HEK293 (cell line): ENCODE results near the gene S100A3.

ENCODE experiments used
- ATF2 ChIP-seq: fragments of 450-650 bp; formaldehyde crosslinking; IDR thresholded peaks from 2 replicates; pipeline ENCODE4 v1.5.1; 2016; ENCODE audit warnings: missing biosample characterization, missing genetic modification characterization, low read depth
- GLI2 ChIP-seq: fragments of 450-650 bp; formaldehyde crosslinking; IDR thresholded peaks from 2 replicates; pipeline ENCODE4; 2017; ENCODE audit warnings: missing biosample characterization, missing genetic modification characterization, low read depth, borderline replicate concordance
- GLI4 ChIP-seq: fragments of 450-650 bp; formaldehyde crosslinking; IDR thresholded peaks from 2 replicates; pipeline ENCODE4 v1.5.1; 2016; ENCODE audit warnings: missing biosample characterization, missing genetic modification characterization
- INSM2 ChIP-seq: fragments of 450-650 bp; formaldehyde crosslinking; IDR thresholded peaks from 2 replicates; pipeline ENCODE4 v1.5.1; 2016; ENCODE audit warnings: missing biosample characterization, missing genetic modification characterization
- OVOL3 ChIP-seq: fragments of 450-650 bp; formaldehyde crosslinking; IDR thresholded peaks from 2 replicates; pipeline ENCODE4 v1.5.1; 2016; ENCODE audit warnings: missing biosample characterization, missing genetic modification characterization
- PATZ1 ChIP-seq: fragments of 450-650 bp; formaldehyde crosslinking; IDR thresholded peaks from 2 replicates; pipeline ENCODE4 v1.5.1; 2016; ENCODE audit warnings: missing biosample characterization, missing genetic modification characterization
- PRDM2 ChIP-seq: fragments of 450-650 bp; formaldehyde crosslinking; IDR thresholded peaks from 2 replicates; pipeline ENCODE4 v1.5.1; 2016; ENCODE audit warnings: missing biosample characterization, missing genetic modification characterization, borderline replicate concordance
- RBAK ChIP-seq: fragments of 450-650 bp; formaldehyde crosslinking; IDR thresholded peaks from 2 replicates; pipeline ENCODE4 v1.5.1; 2016; ENCODE audit warnings: missing biosample characterization, missing genetic modification characterization
- SCRT2 ChIP-seq: fragments of 450-650 bp; formaldehyde crosslinking; IDR thresholded peaks from 2 replicates; pipeline ENCODE4 v1.5.1; 2016; ENCODE audit warnings: missing biosample characterization, missing genetic modification characterization
- WT1 ChIP-seq: fragments of 450-650 bp; formaldehyde crosslinking; IDR thresholded peaks from 2 replicates; pipeline ENCODE4 v1.5.1; 2016; ENCODE audit warnings: missing biosample characterization, missing genetic modification characterization
- ZBTB7A ChIP-seq: fragments of 450-650 bp; formaldehyde crosslinking; IDR thresholded peaks from 2 replicates; pipeline ENCODE4 v1.5.1; 2016; ENCODE audit warnings: low read depth, missing biosample characterization, missing genetic modification characterization
- ZNF202 ChIP-seq: fragments of 450-650 bp; formaldehyde crosslinking; IDR thresholded peaks from 2 replicates; pipeline ENCODE4 v1.5.1; 2016; ENCODE audit warnings: missing biosample characterization, missing genetic modification characterization, borderline replicate concordance
- ZNF24 ChIP-seq: fragments of 450-650 bp; formaldehyde crosslinking; IDR thresholded peaks from 2 replicates; pipeline ENCODE4 v1.5.1; 2016; ENCODE audit warnings: missing biosample characterization, missing genetic modification characterization
- ZNF302 ChIP-seq: fragments of 450-650 bp; formaldehyde crosslinking; IDR thresholded peaks from 2 replicates; pipeline ENCODE4 v1.5.1; 2016; ENCODE audit warnings: missing biosample characterization, missing genetic modification characterization, low read depth
- ZNF37A ChIP-seq: fragments of 450-650 bp; IDR thresholded peaks from 2 replicates; pipeline ENCODE4 v1.5.1; 2018; ENCODE audit warnings: missing biosample characterization, missing genetic modification characterization
- ZNF544 ChIP-seq: fragments of 450-650 bp; formaldehyde crosslinking; IDR thresholded peaks from 2 replicates; pipeline ENCODE4 v1.5.0; 2017; ENCODE audit warnings: missing biosample characterization, missing genetic modification characterization
- ZNF626 ChIP-seq: fragments of 450-650 bp; sonication (Bioruptor Pico); formaldehyde crosslinking; IDR thresholded peaks from 2 replicates; pipeline ENCODE4 v1.5.1; 2018; ENCODE audit warnings: missing biosample characterization, missing genetic modification characterization, inconsistent platforms
- ZNF654 ChIP-seq: fragments of 450-650 bp; formaldehyde crosslinking; IDR thresholded peaks from 2 replicates; pipeline ENCODE4 v1.5.1; 2016; ENCODE audit warnings: low read depth, missing biosample characterization, missing genetic modification characterization
- ZNF768 ChIP-seq: fragments of 450-650 bp; formaldehyde crosslinking; IDR thresholded peaks from 2 replicates; pipeline ENCODE4 v1.5.1; 2018; ENCODE audit warnings: missing biosample characterization, mild to moderate bottlenecking, missing genetic modification characterization
- ZSCAN4 ChIP-seq: fragments of 450-650 bp; formaldehyde crosslinking; IDR thresholded peaks from 2 replicates; pipeline ENCODE4 v1.5.1; 2017; ENCODE audit warnings: missing biosample characterization, missing genetic modification characterization
- TF ChIP-seq, protein P1 (sequence below): fragments of 450-650 bp; formaldehyde crosslinking; conservative IDR thresholded peaks from 2 replicates; pipeline ENCODE4 v1.5.1; 2016; ENCODE audit warnings: low read depth, missing biosample characterization, missing genetic modification characterization

S100A3 gene

GRCh38 chr1:153565529-153566374, 16.7 kb upstream of the S100A3 start, which contains the start of gene S100A2 (continued):
- no peak for TF ChIP-seq ZNF544
- TF ChIP-seq RBAK (tag by site-specific recombination) = no peak
- no peak for TF ChIP-seq OVOL3 (tag by site-specific recombination)
- peak; percentile 45; the same call in 1 of the 2 replicates for TF ChIP-seq ZSCAN4
- TF ChIP-seq INSM2 (tag by site-specific recombination) = no peak
- peak; percentile 78 for TF ChIP-seq PATZ1 (tag by site-specific recombination)
- no peak for TF ChIP-seq ZNF37A (tag by site-specific recombination)
- no peak for TF ChIP-seq GLI4 (tag by site-specific recombination)
- TF ChIP-seq ZNF654 = no peak
- TF ChIP-seq ZNF24 (tag by site-specific recombination) = no peak; the same call in 1 of the 2 replicates
- no peak for TF ChIP-seq ZNF302 (tag by site-specific recombination)
- TF ChIP-seq ZBTB7A (tag by site-specific recombination) = no peak
- TF ChIP-seq PRDM2 = no peak
- TF ChIP-seq ZNF626 (tag by site-specific recombination) = no peak
- no peak for TF ChIP-seq ATF2 (tag by site-specific recombination)
- TF ChIP-seq ZNF202 (tag by site-specific recombination) = no peak
- no peak for TF ChIP-seq ZNF768 (tag by site-specific recombination)
- TF ChIP-seq, protein P1, sequence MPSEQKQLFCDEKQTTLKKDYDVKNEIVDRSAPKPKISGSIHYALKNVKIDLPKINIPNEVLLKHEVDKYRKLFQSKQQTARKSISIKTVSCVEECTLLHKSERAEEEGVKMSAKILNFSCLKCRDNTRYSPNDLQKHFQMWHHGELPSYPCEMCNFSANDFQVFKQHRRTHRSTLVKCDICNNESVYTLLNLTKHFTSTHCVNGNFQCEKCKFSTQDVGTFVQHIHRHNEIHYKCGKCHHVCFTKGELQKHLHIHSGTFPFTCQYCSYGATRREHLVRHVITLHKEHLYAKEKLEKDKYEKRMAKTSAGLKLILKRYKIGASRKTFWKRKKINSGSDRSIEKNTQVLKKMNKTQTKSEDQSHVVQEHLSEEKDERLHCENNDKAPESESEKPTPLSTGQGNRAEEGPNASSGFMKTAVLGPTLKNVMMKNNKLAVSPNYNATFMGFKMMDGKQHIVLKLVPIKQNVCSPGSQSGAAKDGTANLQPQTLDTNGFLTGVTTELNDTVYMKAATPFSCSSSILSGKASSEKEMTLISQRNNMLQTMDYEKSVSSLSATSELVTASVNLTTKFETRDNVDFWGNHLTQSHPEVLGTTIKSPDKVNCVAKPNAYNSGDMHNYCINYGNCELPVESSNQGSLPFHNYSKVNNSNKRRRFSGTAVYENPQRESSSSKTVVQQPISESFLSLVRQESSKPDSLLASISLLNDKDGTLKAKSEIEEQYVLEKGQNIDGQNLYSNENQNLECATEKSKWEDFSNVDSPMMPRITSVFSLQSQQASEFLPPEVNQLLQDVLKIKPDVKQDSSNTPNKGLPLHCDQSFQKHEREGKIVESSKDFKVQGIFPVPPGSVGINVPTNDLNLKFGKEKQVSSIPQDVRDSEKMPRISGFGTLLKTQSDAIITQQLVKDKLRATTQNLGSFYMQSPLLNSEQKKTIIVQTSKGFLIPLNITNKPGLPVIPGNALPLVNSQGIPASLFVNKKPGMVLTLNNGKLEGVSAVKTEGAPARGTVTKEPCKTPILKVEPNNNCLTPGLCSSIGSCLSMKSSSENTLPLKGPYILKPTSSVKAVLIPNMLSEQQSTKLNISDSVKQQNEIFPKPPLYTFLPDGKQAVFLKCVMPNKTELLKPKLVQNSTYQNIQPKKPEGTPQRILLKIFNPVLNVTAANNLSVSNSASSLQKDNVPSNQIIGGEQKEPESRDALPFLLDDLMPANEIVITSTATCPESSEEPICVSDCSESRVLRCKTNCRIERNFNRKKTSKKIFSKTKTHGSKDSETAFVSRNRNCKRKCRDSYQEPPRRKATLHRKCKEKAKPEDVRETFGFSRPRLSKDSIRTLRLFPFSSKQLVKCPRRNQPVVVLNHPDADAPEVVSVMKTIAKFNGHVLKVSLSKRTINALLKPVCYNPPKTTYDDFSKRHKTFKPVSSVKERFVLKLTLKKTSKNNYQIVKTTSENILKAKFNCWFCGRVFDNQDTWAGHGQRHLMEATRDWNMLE (tag by site-specific recombination) = no peak
- 0 out of 2 replicates have a peak, but pooled peaks have one; percentile 17 for TF ChIP-seq SCRT2 (tag by site-specific recombination)
- TF ChIP-seq WT1 (tag by site-specific recombination) = no peak
- no peak for TF ChIP-seq GLI2
